A673 (cell line): ENCODE data around the gene ADO. TPM values are rescaled to one million over a fixed set of nuclear protein-coding genes. Genes with fewer than 3 reads are reported as not detected.

Experiments
- BruUV-seq: library from RNA; stranded (reverse); fragments of 400-500 nt; replicated peaks from 2 replicates; lab custom pipeline; 2021; lab: Mats Ljungman, UMichigan
- CTCF ChIA-PET: fragments of 300-600 bp; sonication (Branson Sonifier 250); formaldehyde crosslinking; loops from one replicate; lab custom pipeline; 2022; ENCODE audit warnings: antibody characterized with exemption; lab: Charles Lee
- POLR2A ChIA-PET: fragments of 300-600 bp; sonication (Branson Sonifier 250); formaldehyde crosslinking; loops from one replicate; lab custom pipeline; 2022; ENCODE audit warnings: antibody characterized with exemption; ENCODE audit not compliant: low non-redundant PET; lab: Charles Lee
- DNase-seq: peaks from one replicate; pipeline ENCODE4 v3.0.0-alpha.2; 2015; ENCODE audit warnings: low spot score
- H3K27ac ChIP-seq: fragments of 200-600 bp; sonication (generic); 2 replicates; pipeline ENCODE4 v1.5.1; 2016; ENCODE audit warnings: mixed run types, low read depth, mild to moderate bottlenecking, mixed read lengths, antibody characterized with exemption, low read length; ENCODE audit not compliant: poor library complexity, severe bottlenecking
- H3K27me3 ChIP-seq: fragments of 200-600 bp; sonication (generic); replicated peaks from 2 replicates; pipeline ENCODE4 v1.6.1; 2017; ENCODE audit warnings: mixed run types, low read depth, mild to moderate bottlenecking, mixed read lengths, antibody characterized with exemption, low read length; ENCODE audit not compliant: insufficient read depth, poor library complexity
- H3K36me3 ChIP-seq: fragments of 200-600 bp; sonication (generic); 2 replicates; pipeline ENCODE4 v1.6.1; 2016; ENCODE audit warnings: mixed run types, mild to moderate bottlenecking, mixed read lengths, antibody characterized with exemption, low read length; ENCODE audit not compliant: insufficient read depth, poor library complexity, severe bottlenecking
- H3K4me1 ChIP-seq: fragments of 200-600 bp; sonication (generic); 2 replicates; pipeline ENCODE4 v1.6.1; 2017; ENCODE audit warnings: mixed run types, mild to moderate bottlenecking, mixed read lengths, antibody characterized with exemption, low read length; ENCODE audit not compliant: insufficient read depth, poor library complexity, severe bottlenecking
- H3K4me3 ChIP-seq: fragments of 200-600 bp; sonication (generic); 2 replicates; pipeline ENCODE4 v1.5.1; 2016; ENCODE audit warnings: low read depth, mixed run types, mild to moderate bottlenecking, mixed read lengths, low read length; ENCODE audit not compliant: poor library complexity, severe bottlenecking
- H3K9me3 ChIP-seq: fragments of 200-600 bp; sonication (generic); 2 replicates; pipeline ENCODE4 v1.6.1; 2016; ENCODE audit warnings: mixed run types, low read depth, mild to moderate bottlenecking, mixed read lengths, antibody characterized with exemption, low read length; ENCODE audit not compliant: poor library complexity, severe bottlenecking
- EZH2 ChIP-seq: fragments of 200-600 bp; sonication (generic); IDR thresholded peaks from 2 replicates; pipeline ENCODE4 v1.6.1; 2017; ENCODE audit warnings: borderline replicate concordance, low read depth, mild to moderate bottlenecking, mixed read lengths, antibody characterized with exemption, low read length; ENCODE audit not compliant: poor library complexity, severe bottlenecking
- intact Hi-C: fragments of 100-400 bp; cut with micrococcal nuclease; formaldehyde crosslinking; loops from one replicate; pipeline ENCODE4 v1.10.0; 2022; ENCODE audit not compliant: unreplicated experiment
- total RNA-seq: library from RNA; stranded (reverse); gene quantifications from 2 replicates; pipeline ENCODE4 v1.2.3, GENCODE V29; 2021
- TF ChIP-seq, protein P1 (sequence below): fragments of 300-800, 200-600 bp; sonication (generic); conservative IDR thresholded peaks from 2 replicates; pipeline ENCODE4 v1.5.1; 2017; ENCODE audit warnings: low read depth, mild to moderate bottlenecking, antibody characterized with exemption, low read length, moderate library complexity, mixed read lengths

The ADO gene
- total RNA-seq, 1 experiment from 2014 or later, result 38.4 TPM

DNA sequence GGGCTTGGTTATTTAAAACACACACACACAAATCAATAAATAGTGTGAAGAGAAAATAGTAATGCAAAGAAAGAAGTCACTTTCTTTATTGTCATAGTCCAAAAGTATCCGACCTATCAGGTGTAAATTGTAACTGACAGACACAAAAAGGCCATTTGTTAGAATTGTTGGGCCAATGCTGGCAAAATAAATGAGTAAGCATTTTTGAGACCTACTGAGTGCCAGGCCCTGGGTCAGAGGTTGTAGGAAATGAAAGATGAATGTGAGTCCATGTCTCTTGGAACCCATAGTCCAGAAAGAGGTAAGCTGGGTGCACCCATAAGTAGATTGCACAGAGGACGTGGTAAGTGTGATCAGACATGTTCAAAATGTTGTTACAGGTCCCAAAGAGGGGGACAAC, 25.1 kb downstream of the ADO start:
- ChIA-PET POLR2A (no interaction called here), CTCF (no interaction called here)
- Histone ChIP-seq H3K27ac (no peak overlapping the region), H3K27me3 (no peaks in the 10 kb centered on the region), H3K4me1 (no peaks in the 10 kb centered on the region), H3K9me3 (no peaks in the 10 kb centered on the region), H3K4me3 (no peak overlapping the region), H3K36me3 (no peaks in the 10 kb centered on the region)
- intact Hi-C loops, result no loop called here
- no peak for DNase-seq
- TF ChIP-seq EZH2, result no peak
- TF ChIP-seq, protein P1, sequence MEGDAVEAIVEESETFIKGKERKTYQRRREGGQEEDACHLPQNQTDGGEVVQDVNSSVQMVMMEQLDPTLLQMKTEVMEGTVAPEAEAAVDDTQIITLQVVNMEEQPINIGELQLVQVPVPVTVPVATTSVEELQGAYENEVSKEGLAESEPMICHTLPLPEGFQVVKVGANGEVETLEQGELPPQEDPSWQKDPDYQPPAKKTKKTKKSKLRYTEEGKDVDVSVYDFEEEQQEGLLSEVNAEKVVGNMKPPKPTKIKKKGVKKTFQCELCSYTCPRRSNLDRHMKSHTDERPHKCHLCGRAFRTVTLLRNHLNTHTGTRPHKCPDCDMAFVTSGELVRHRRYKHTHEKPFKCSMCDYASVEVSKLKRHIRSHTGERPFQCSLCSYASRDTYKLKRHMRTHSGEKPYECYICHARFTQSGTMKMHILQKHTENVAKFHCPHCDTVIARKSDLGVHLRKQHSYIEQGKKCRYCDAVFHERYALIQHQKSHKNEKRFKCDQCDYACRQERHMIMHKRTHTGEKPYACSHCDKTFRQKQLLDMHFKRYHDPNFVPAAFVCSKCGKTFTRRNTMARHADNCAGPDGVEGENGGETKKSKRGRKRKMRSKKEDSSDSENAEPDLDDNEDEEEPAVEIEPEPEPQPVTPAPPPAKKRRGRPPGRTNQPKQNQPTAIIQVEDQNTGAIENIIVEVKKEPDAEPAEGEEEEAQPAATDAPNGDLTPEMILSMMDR, result no peak
- BruUV-seq, result no TSS peak

- Histone ChIP-seq H3K27me3 (no peaks in the 10 kb centered on the region), H3K9me3 (no peaks in the 10 kb centered on the region), H3K27ac (no peak overlapping the region), H3K36me3 (no peaks in the 10 kb centered on the region), H3K4me1 (no peaks in the 10 kb centered on the region), H3K4me3 (no peak overlapping the region)
- TF ChIP-seq, protein P1, result no peak
- no peak for TF ChIP-seq EZH2
- DNase-seq, result no peak
- intact Hi-C loops, result no loop called here
- CTCF ChIA-PET, result interaction anchor here (0.6 kb wide), 1 partner anchor 13 kb away, joined by 5 read pairs; no protein-coding TSS in a partner anchor
- POLR2A ChIA-PET, result no interaction called here
- no TSS peak for BruUV-seq
Observed at GRCh38 chr10:62830679-62831078, 26.2 kb downstream of the ADO start.

- intact Hi-C loops, result no loop called here
- H3K27ac ChIP-seq, result no peak overlapping the region
- DNase-seq, result no peak
- no TSS peak for BruUV-seq
- H3K36me3 ChIP-seq, result no peaks in the 10 kb centered on the region
- no peaks in the 10 kb centered on the region for H3K4me1 ChIP-seq
- TF ChIP-seq, protein P1, result no peak
- TF ChIP-seq EZH2, result no peak
- H3K4me3 ChIP-seq, result no peak overlapping the region
- no peaks in the 10 kb centered on the region for H3K9me3 ChIP-seq
- CTCF ChIA-PET, result no interaction called here
- no peaks in the 10 kb centered on the region for H3K27me3 ChIP-seq
- POLR2A ChIA-PET, result no interaction called here
Observed at GRCh38 chr10:62831346-62831745, 26.8 kb downstream of the ADO start.
